Measurements from ENCODE around the gene GABARAPL2.

Gene GABARAPL2

DNA sequence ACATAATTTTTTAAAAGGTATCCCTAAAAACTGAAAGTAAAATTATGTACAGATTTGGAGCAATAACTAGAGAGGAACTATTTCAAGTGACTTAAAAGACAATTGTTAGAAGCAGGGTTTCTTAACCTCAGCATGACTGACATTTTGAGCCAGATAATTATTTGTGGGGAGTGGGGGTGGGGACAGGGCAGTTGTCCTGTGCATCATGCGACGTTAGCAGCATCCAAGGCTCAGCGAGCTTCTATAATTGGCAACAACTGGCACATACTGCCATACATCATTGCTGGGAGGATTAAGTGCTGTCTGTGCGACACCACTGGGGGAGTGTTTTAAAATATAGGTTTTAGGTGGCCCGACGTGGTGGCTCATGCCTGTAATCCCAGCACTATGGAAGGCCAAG is 27.1 kb downstream of the GABARAPL2 start:
- no peak for DNase-seq

DNA sequence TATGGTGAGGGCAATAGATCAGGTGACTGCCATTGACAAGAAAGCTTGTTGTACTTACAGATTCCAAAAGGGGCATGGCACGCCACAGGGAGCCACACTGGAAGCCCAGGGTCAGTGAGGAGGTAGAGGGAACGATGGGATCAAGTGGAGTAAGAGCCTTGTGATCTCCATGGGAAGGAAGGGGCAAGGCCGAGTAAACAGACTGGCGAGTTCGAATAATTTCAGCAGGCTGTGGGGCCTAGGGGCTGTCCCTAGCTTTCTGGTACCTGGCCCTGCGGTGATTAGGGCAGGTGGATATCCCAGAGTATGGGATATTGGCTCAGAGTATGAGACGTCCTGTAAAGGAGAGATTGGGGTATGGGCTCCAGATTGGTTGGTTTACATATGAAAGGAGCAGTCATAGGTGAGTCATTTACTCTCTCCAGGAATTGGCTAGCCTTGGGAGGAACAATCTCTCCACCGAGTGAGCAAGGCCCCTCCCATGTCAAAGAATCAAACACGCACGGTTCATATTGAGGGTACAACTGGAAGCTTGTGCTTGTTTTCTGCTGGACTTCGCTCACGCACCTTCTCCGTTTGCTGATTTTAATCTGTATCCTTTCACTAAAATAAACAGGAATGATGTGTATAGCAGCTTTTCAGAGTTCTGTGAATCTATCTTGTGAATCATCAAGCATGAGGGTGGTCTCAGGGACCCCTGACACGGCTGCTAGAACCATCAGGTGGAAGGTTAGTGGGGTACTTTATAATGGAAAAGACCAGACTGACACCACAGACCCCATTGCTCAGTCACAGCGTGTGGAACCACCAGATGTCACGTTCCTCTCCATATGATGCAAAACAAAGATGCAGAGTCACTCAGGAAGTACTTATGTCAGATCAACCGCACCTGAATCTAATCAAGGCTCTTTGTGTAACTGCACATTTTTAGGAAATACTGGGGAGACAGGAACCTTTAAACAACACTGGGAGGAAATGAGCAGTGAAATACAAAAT is 27.9 kb downstream of the GABARAPL2 start:
- DNase-seq, result no peak

DNA sequence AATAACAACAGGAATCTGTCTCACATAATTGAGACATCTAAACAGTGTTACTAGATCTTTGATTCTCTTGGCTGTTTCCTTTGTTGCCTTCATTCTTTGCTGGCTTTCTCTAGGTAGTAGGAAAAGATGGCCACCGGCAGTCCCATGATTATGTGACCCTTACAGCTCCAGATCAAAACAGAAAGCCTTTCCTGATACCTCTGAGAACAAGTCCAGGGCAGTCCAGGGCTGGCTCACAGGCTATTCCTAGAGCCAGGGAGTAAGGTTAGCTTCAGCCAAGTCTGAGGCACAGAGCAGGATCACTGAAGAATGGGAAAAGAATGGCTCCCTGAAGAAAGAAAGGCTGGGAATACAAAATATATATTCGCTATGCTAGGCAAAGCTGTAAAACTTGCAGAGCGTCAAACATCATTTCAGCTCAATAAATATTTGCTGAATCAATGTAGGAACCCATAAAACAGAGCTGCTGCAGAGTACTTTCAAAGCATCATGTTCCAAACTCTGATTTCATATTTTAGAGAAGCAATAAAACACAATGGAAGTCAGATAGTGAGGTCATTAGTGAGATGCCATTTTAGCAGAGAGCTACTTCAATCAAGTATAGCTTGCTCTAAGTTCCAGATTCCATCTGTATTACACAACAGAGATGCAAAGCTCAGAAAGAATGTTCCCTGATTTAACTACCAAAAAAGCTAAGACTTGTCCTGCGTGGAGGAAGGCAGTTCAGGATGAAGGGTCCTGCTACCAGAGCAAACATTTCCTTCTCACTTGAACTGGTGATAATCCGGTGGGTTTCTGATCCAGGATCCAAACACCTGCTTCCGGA is 33.5 kb downstream of the GABARAPL2 start:
- no peak for DNase-seq

- no peak for DNase-seq
Observed at GRCh38 chr16:75603241-75603640, 37.1 kb downstream of the GABARAPL2 start.

DNA sequence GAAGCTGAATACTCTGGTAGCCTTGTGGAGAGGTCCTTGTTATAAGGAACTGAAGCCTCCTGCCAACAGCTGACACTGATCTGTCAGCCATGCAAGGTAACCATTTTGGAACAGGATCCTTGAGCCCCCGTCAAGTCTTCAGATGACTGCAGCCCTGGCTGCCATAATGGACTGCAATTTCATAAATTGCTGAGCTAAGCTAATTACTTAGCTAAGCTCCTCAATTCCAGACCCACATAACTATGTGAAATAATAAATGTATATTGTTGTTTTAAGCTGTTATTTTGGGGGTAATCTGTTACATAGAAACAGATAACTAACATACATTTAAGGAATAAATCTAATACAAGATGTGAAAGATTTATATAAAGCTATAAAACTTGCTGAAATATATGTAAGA is 40.3 kb downstream of the GABARAPL2 start:
- DNase-seq, result no peak

DNA sequence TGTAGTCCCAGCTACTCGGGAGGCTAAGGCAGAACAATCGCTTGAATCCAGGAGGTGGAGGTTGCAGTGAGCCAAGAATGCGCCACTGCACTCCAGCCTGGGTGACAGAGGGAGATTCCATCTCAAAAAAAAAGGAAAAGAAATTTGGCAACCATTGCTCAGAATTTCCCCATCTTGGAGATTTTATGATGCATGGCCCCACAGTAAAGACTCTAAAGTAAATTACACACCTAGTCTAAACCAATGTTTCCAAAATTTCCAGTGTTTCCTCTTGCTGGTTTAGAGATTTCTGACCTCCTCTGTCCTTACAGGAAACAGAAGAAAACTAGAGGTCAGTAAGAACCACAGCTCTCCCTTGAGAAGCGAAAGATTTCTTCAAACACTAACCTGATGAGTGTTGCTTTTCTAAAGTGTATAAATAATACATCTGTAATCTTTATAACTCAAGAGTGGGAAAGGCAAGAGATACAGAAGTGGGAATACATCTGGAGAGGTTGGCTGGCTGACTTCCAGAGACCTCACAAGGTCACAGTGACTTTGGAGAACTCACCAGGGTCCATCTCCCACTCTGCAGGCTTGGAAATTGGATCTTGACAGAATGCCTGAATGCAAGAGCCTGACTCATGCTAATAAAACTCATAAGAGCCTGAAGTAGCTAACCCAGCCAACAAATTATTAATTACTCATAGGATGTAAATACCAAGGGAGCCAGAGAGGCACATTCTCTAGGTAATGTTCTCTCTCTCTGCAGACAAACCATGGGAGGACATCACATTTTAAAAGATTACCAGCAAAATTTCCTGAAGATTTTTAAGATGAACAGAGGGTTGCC is 48.1 kb downstream of the GABARAPL2 start:
- DNase-seq, result no peak

DNA sequence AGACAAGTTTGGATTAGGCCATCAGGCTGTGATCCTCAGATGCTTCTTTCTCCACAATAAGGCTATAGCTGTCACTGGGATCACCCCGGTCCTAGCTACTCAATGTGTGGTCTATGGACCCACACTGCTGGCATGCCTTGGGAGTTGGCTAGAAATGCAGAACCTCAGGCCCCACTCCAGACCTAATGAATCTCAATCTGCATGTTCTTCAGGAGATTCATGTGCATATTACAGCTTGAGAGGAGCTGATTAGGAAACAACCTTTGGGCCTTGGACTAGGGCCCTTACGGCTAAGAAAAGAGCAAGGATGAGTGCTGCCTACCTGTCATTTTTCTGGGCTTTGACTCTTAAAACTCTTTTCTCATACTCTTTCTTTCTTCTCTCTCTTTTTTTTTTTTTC is 49.4 kb downstream of the GABARAPL2 start:
- DNase-seq, result no peak

- DNase-seq, result no peak
Observed at GRCh38 chr16:75616521-75617010, 50.4 kb downstream of the GABARAPL2 start.

DNA sequence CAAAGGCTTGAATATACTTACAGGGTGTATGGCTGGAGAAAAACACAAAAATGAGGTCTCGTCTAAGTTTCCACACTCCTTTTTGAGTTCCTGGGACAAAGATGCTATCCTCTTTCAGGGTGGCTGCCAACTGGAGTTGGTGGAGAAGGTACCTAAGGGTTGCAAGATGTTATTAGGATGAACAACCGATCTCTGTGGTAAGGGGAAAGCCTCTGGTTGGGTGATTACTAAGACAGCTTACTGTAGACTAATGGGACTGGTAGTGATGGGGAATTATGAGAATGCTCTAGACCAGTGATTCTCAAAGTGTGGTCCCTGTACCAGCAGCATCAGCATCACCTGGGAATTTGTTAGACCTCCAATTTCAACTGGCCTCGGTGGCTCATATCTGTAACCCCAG is 50.9 kb downstream of the GABARAPL2 start:
- no peak for DNase-seq

DNA sequence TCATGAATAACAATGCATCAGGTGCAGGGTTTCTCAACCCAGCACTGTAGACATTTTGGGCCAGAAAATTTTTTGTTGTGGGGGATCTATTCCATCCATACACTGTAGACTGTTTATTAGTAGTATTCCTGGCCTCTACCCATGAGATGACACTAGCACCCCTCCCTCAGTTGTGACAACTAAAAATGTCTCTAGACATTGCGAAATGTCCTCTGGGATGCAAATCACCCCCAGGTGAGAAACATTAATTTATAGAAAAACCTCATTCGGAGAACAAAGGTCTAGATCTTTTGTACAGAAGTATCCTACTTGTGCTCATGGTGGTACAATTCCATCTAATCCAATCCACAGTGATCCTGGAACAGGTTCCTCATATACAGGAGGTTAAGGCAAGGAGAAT is 52.6 kb downstream of the GABARAPL2 start:
- no peak for DNase-seq

- DNase-seq, result no peak
Observed at GRCh38 chr16:75620326-75621169, 54.4 kb downstream of the GABARAPL2 start.

DNA sequence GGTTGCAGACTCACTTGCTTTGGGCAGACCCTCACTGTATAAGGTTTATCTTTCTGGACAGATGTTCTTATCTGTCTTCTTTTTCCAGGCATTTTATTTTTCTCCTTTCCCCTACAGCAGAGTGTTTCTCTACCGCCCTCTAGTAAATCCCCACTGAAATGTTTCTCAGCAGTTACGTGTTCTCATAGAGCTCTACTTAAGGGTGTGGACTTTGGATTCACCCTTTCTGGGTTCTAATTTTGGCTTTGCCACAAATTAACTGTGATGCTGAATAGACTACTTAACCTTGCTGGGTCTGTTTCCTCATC is 54.9 kb downstream of the GABARAPL2 start:
- no peak for DNase-seq

DNA sequence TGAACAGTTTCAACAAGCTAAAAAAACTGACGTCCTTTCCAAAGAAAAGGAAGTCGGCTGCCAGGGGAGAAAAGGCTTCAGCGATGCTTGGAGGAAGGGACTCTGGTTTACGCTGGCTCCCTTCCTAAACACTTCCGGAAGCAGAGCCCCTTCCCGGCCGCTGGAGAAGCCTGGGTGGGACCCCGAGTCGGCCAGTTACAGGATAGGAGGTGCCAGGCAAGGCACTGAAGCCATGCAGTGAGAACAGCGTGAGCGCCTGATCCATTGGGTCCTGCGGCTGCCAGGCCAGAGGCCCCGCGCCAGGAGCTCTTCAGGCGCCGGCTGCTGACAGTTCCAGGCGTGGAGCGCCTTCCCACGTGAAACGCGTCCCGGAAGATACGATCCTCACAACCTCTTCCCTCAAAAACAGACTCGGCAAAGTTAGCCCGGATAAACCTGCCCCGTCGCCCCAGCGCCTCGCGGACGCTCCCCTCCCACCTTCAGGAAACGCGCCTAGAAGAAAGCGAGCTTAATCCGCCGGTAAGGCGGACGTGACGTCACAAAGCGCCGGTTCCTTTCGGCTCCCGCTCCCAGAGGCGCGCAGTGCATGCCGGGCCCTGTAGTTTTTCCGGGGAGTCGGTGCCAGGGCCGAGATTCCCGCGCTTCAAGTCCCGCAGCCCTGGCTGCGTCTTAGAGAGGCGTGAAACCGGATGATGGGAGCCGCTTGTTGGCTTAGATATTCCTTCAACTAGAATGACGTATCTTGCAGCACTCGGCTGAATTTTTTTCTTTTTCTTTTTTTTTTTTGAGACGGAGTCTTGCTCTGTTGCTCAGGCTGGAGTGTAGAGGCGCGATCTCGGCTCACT is 56.8 kb downstream of the GABARAPL2 start, which contains the start of gene ADAT1:
TSS of gene ADAT1 (minus strand) at position 521 of the 845 bp plus-strand sequence. CDS start 2,482 bp downstream, outside the sequence.
- peak; percentile 98 for DNase-seq

GRCh38 chr16:75624921-75625334 is 58.7 kb downstream of the GABARAPL2 start:
- DNase-seq, result no peak

GRCh38 chr16:75626806-75627205 is 60.6 kb downstream of the GABARAPL2 start:
- DNase-seq, result no peak
